Stimulated activated naive CD8-positive, alpha-beta T cell treated with anti-CD3 and anti-CD28 coated beads, Interleukin-15, Interleukin-2, amounts not matched to agents 100 U/mL and 50 U/mL, for 24 hours (primary cell): ENCODE measurements around the gene BMP5.

Source experiments
- ATAC-seq: fragments of 150-1000 bp; cut with Tn5 transposase; one replicate; pipeline ENCODE4 v1.10.0; 2021
- DNase-seq: peaks from one replicate; pipeline ENCODE4 v3.0.0; 2021

The BMP5 gene

DNA sequence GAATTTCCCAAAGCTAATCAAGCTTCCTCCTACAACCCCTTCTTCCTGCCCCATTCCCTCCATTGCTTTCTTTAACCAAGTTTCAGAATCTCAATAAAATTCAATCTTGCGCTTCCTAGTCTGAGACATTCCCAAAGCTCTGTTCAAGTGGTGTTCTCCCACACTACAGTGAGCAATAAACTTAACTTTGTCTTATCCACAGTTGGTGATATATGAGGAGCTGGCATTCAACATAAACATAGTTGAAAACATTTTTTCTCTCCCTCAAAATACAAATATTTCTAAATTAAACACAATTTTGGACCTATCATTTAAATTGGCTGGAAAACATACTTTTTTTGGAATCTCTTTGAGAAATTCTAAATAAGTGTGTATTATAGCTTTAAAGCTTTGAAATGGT is 166.7 kb downstream of the BMP5 start:
- DNase-seq (no peak), ATAC-seq (no peak)

DNA sequence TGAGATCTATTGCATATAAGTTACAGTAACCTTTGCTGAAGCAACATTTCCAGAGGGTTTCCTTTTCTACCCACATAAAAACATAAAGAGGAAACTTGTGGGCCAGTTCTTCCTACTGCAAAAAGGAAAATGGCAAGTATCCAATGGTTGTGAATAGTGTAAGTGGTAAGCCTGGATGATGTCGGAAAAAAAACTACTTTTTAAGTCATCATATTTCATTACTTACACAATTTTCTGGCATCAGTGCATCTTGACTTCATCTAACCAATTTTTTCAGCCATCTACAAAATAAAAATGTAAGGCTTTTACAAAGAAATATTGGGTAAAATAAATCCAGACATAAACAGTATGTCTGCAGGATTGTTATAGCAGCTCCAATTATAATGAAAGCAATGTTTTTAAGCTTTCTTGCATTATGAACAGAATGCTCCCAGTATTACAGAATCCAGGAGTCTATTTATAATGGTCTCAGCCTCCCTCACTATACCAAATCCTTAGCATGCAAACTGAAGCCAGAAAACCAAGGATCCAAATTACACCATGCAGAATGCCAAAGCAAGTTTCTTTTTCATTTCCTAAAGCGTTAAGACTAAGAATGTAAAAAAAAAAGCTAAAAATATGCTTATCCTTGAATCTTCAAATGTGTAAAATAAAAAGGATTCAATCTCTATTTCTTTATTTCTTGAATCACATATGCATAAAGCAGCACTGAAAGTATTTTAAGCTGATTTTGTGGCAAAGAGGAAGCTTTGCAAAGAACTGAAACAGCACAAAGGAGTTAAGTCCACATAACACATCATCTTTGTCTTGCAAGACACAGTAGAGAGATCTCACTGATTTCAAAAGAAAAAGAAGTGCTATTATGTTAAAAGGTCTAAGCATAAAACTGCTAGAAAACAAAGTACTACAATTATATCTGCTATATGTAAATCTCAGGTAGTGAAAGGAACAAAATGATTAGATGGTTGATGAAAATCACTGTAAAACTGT is 169.6 kb downstream of the BMP5 start:
- DNase-seq (no peak), ATAC-seq (no peak)

DNA sequence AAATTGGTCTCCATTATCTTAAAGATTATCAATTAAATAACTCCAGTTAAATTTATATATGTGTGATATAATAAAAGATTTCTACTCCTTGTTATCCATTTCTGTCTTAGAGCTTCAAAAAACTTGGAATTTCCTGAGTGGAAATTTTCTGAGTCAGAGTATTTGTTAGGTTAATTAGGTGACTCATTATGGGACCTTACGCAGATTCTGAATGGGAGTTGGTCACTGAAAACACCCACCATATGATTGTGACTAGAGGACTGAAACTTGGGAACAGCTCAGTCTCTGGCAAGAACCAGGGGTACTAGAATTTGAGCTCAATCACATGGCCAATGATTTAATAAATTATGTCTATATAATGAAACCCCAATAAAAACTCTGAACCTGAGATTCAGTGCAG is 171.0 kb downstream of the BMP5 start:
- ATAC-seq: no peak
- DNase-seq: no peak
